ENCODE results near the gene ZBTB7B.
A peak's percentile ranks its signal among the peaks of the same experiment; 100 is the strongest.
"Not testable (repeated sequence)": the region's sequence is repeated elsewhere in the genome, so short reads cannot be mapped to it uniquely, and the experiment has no call there.

ZBTB7B gene

GRCh38 chr1:154990276-154990675, 12.3 kb upstream of the ZBTB7B start:
- no peak overlapping the region for H3K4me3 ChIP-seq (ENCODE audit: low read length)
- TF ChIP-seq CTCF (conservative IDR thresholded peaks at IDR 0.05; ENCODE audit: low read depth, low read length): no peak
- DNase-seq (ENCODE audit: low read depth): no peak

- peak; percentile 35 for TF ChIP-seq CTCF (conservative IDR thresholded peaks at IDR 0.05; ENCODE audit: low read depth, low read length)
- no peak for DNase-seq (ENCODE audit: low read depth)
- no peak overlapping the region for H3K4me3 ChIP-seq (ENCODE audit: low read length)
These were observed 9.7 kb upstream of the ZBTB7B start for GRCh38 chr1:154992721-154993571.

GRCh38 chr1:154993572-154994268, 8.9 kb upstream of the ZBTB7B start, which contains the start of gene LENEP:
LENEP (plus strand) TSS chr1:154993586; CDS start chr1:154993608, 22 bp downstream.
- TF ChIP-seq CTCF (conservative IDR thresholded peaks at IDR 0.05; ENCODE audit: low read depth, low read length): no peak
- no peak for DNase-seq (ENCODE audit: low read depth)
- H3K4me3 ChIP-seq (ENCODE audit: low read length): no peak within 1 kb of the TSS

- no peak for TF ChIP-seq CTCF (conservative IDR thresholded peaks at IDR 0.05; ENCODE audit: low read depth, low read length)
- no peak overlapping the region for H3K4me3 ChIP-seq (ENCODE audit: low read length)
- DNase-seq (ENCODE audit: low read depth): no peak
These were observed 8.4 kb upstream of the ZBTB7B start for GRCh38 chr1:154994269-154994587.

- no peak overlapping the region for H3K4me3 ChIP-seq (ENCODE audit: low read length)
- TF ChIP-seq CTCF (conservative IDR thresholded peaks at IDR 0.05; ENCODE audit: low read depth, low read length): no peak
- no peak for DNase-seq (ENCODE audit: low read depth)
These were observed 8.0 kb upstream of the ZBTB7B start for GRCh38 chr1:154994591-154994990.

- TF ChIP-seq CTCF (conservative IDR thresholded peaks at IDR 0.05; ENCODE audit: low read depth, low read length): peak; percentile 60
- H3K4me3 ChIP-seq (ENCODE audit: low read length); DNase-seq (ENCODE audit: low read depth): not testable (repeated sequence)
These were observed 7.2 kb upstream of the ZBTB7B start for GRCh38 chr1:154995301-154995983.
